ENCODE data around the gene RPL6. TPM values are rescaled to one million over a fixed set of nuclear protein-coding genes. Genes with fewer than 3 reads are reported as not detected.
A peak's percentile ranks its signal among the peaks of the same experiment; 100 is the strongest.
"Not testable (repeated sequence)": the region's sequence is repeated elsewhere in the genome, so short reads cannot be mapped to it uniquely, and the experiment has no call there.

RPL6 gene
- 1,000 to 10,000 TPM in 5 of 7 donors, 100 to 1,000 TPM in 2; 891 to 1,341 (median 1,018) TPM for total RNA-seq
- polyA plus RNA-seq: 1,000 to 10,000 TPM; 3,376 to 4,440 (median 4,387) TPM
- long read RNA-seq, donor 1, transcript RPL6-204 (2 exons, 612 nt): minor isoform, 6 of 599 reads
- long read RNA-seq, donor 1, transcript RPL6-202 (7 exons, 1,074 nt): minor isoform, 10 of 599 reads
- long read RNA-seq, donor 1, transcript RPL6-201 (7 exons, 947 nt): major isoform, 268 of 599 reads
- long read RNA-seq, donor 1, transcript RPL6-205 (3 exons, 583 nt): minor isoform, 9 of 599 reads
- long read RNA-seq, donor 1, partial matches to known transcripts: 278 of 599 reads
- long read RNA-seq, donor 1, other reads (novel, unspliced or antisense): 28 of 599 reads
- long read RNA-seq, donor 2, transcript RPL6-201 (7 exons, 947 nt): major isoform, 252 of 555 reads
- long read RNA-seq, donor 2, transcript RPL6-204 (2 exons, 612 nt): minor isoform, 11 of 555 reads
- long read RNA-seq, donor 2, transcript RPL6-202 (7 exons, 1,074 nt): minor isoform, 14 of 555 reads
- long read RNA-seq, donor 2, transcript RPL6-205 (3 exons, 583 nt): minor isoform, 14 of 555 reads
- long read RNA-seq, donor 2, partial matches to known transcripts: 227 of 555 reads
- long read RNA-seq, donor 2, other reads (novel, unspliced or antisense): 36 of 555 reads

- Histone ChIP-seq H3K4me3 (peak within 1 kb of the TSS; percentile 51 to 85 (median 66)), H3K36me3 (peaks cover 9 to 42% (median 40%) of the 10 kb centered on the region in 6 donors), H3K27ac (peak within 1 kb of the TSS; percentile 87 to 93 (median 91)), H3K4me1 (peaks cover 20 to 49% (median 29%) of the 10 kb centered on the region in 6 donors), H3K9me3 (no peaks in the 10 kb centered on the region), H3K27me3 (replicated peaks in 1 of 7) (no peaks in the 10 kb centered on the region)
- WGBS, 5 donors: 10 to 11% (median 11%) methylated on average over 46 of the region's 46 CpGs
- DNase-seq: peak; percentile 91
- intact Hi-C loops (cut with DNase I; ENCODE audit: low total_unique reads): no loop called here
- TF ChIP-seq POLR2AphosphoS5 (IDR thresholded peaks at IDR 0.05) (peak; percentile 79 to 95 (median 89)), CTCF (IDR thresholded peaks at IDR 0.05 in 8 of 11, conservative IDR thresholded peaks at IDR 0.05 in 3 of 11) (peak in 1 of 11 experiments; percentile 5), POLR2A (IDR thresholded peaks at IDR 0.05) (peak in 2 of 3 donors; percentile 25 to 28)
Measured at GRCh38 chr12:112409064-112409905, at the start of gene RPL6. RPL6 (minus strand) TSS chr12:112409605; CDS start chr12:112408656, 949 bp downstream.

GRCh38 chr12:112458751-112459150 is 49.3 kb upstream of the RPL6 start:
- no peak for DNase-seq
- 90 to 96% (median 95%) methylated on average over 5 of the region's 5 CpGs for WGBS, 5 donors
- Histone ChIP-seq H3K4me3 (no peak overlapping the region), H3K9me3 (no peaks in the 10 kb centered on the region), H3K27ac (no peak overlapping the region), H3K36me3 (peaks cover 6 to 92% (median 54%) of the 10 kb centered on the region in 6 donors), H3K27me3 (replicated peaks in 1 of 7) (no peaks in the 10 kb centered on the region), H3K4me1 (no peaks in the 10 kb centered on the region)
- TF ChIP-seq POLR2AphosphoS5 (IDR thresholded peaks at IDR 0.05) (no peak), CTCF (IDR thresholded peaks at IDR 0.05 in 8 of 11, conservative IDR thresholded peaks at IDR 0.05 in 3 of 11) (no peak), POLR2A (IDR thresholded peaks at IDR 0.05) (no peak)
- intact Hi-C loops (cut with DNase I; ENCODE audit: low total_unique reads): no loop called here

- Histone ChIP-seq H3K27me3 (replicated peaks in 1 of 7) (no peaks in the 10 kb centered on the region), H3K9me3 (no peaks in the 10 kb centered on the region), H3K4me3 (no peak overlapping the region), H3K36me3 (peaks cover 6 to 92% (median 59%) of the 10 kb centered on the region in 6 donors), H3K27ac (no peak overlapping the region), H3K4me1 (no peaks in the 10 kb centered on the region)
- 94 to 99% (median 97%) methylated on average over 4 of the region's 4 CpGs for whole genome bisulfite sequencing, 5 donors
- DNase-seq: no peak
- intact Hi-C loops (cut with DNase I; ENCODE audit: low total_unique reads): no loop called here
- TF ChIP-seq POLR2A (IDR thresholded peaks at IDR 0.05) (no peak), POLR2AphosphoS5 (IDR thresholded peaks at IDR 0.05) (no peak), CTCF (IDR thresholded peaks at IDR 0.05 in 8 of 11, conservative IDR thresholded peaks at IDR 0.05 in 3 of 11) (no peak)
Measured at GRCh38 chr12:112458330-112458729, 48.9 kb upstream of the RPL6 start.

- DNase-seq; H3K4me1 ChIP-seq; intact Hi-C loops (cut with DNase I; ENCODE audit: low total_unique reads); H3K4me3 ChIP-seq; H3K27ac ChIP-seq; H3K27me3 ChIP-seq (replicated peaks in 1 of 7); H3K9me3 ChIP-seq: not testable (repeated sequence)
- 94 to 100% (median 96%) methylated on average over 1 of the region's 1 CpG for whole genome bisulfite sequencing, 5 donors
- peaks cover 6 to 100% (median 70%) of the 10 kb centered on the region in 6 donors for H3K36me3 ChIP-seq
Measured at GRCh38 chr12:112457142-112457541, 47.7 kb upstream of the RPL6 start.

Data from spleen (tissue), 13 donors.